Esophagus muscularis mucosa (tissue), 4 donors: ENCODE results near the gene SLC12A7. TPM values are rescaled to one million over a fixed set of nuclear protein-coding genes. Genes with fewer than 3 reads are reported as not detected.

Experiments used
- DNase-seq: peaks from one replicate; pipeline ENCODE4 v3.0.0-alpha.2; 2017; ENCODE audit errors: extremely low spot score
- H3K27ac ChIP-seq, 4 donors: fragments of 200-600 bp; sonication (generic); replicated peaks in 1 of 4; 1 replicate in 3 of 4; 2 replicates in 1 of 4; pipeline ENCODE4 v1.5.1; 2016 to 2019; ENCODE audit warnings: mild to moderate bottlenecking in 1 of 4
- H3K27me3 ChIP-seq, 4 donors: fragments of 200-600 bp; sonication (generic); one replicate each; pipeline versions ENCODE4 v1.5.1 to v1.6.0; 2016 to 2019
- H3K36me3 ChIP-seq, 4 donors: fragments of 200-600 bp; sonication (generic); one replicate each; pipeline ENCODE4 v1.5.1; 2016 to 2019
- H3K4me1 ChIP-seq, 4 donors: fragments of 200-600 bp; sonication (generic); one replicate each; pipeline ENCODE4 v1.5.1; 2016 to 2019
- H3K4me3 ChIP-seq, 4 donors: fragments of 200-600 bp; sonication (generic); 1 replicate in 2 of 4; 2 replicates in 2 of 4; pipeline ENCODE4 v1.5.1; 2016 to 2019; ENCODE audit warnings: mild to moderate bottlenecking in 4 of 4, moderate library complexity in 1 of 4
- H3K9me3 ChIP-seq, 4 donors: fragments of 200-600 bp; sonication (generic); 1 replicate in 3 of 4; 2 replicates in 1 of 4; pipeline ENCODE4 v1.5.1; 2016 to 2019
- EP300 ChIP-seq: sonication (generic); formaldehyde crosslinking; IDR thresholded peaks from one replicate; pipeline ENCODE4 v1.6.1; 2017; ENCODE audit warnings: antibody characterized with exemption
- POLR2A ChIP-seq: fragments of 450-650 bp; IDR thresholded peaks from one replicate; pipeline ENCODE4 v1.6.1; 2017; ENCODE audit warnings: antibody characterized with exemption, moderate library complexity, mild to moderate bottlenecking, low read depth
- POLR2AphosphoS5 ChIP-seq, 2 donors: sonication (generic); formaldehyde crosslinking; IDR thresholded peaks; one replicate each; pipeline ENCODE4 v1.6.1; 2017; ENCODE audit warnings: antibody characterized with exemption in 2 of 2
- WGBS: methylation state at CpG from one replicate; pipeline ENCODE4 v1.1.5; 2018; 5-methylcytosine and 5-hydroxymethylcytosine counted together
- intact Hi-C: fragments of 100-400 bp; cut with DNase I; formaldehyde crosslinking; loops from one replicate; pipeline ENCODE4 v1.15.1; 2023
- total RNA-seq, 4 donors: library from RNA; depleted of rRNA; stranded (reverse); fragments of >200 nt; gene quantifications; one replicate each; pipeline versions ENCODE4 v1.1.0 to v1.2.1, GENCODE V29; 2016
- TF ChIP-seq, protein P1 (sequence below), 3 experiments: fragments of 200-600 bp in 2 of 3; fragments of 450-650 bp in 1 of 3; sonication (generic) in 2 of 3; IDR thresholded peaks; one replicate each; pipeline ENCODE4 v1.5.1; 2017 to 2019; ENCODE audit warnings: antibody characterized with exemption in 3 of 3, mild to moderate bottlenecking in 2 of 3, moderate library complexity in 1 of 3

SLC12A7 gene
- total RNA-seq, 4 donors from 2014 or later, result 21.6 to 35.8 (median 25.4) TPM

DNA sequence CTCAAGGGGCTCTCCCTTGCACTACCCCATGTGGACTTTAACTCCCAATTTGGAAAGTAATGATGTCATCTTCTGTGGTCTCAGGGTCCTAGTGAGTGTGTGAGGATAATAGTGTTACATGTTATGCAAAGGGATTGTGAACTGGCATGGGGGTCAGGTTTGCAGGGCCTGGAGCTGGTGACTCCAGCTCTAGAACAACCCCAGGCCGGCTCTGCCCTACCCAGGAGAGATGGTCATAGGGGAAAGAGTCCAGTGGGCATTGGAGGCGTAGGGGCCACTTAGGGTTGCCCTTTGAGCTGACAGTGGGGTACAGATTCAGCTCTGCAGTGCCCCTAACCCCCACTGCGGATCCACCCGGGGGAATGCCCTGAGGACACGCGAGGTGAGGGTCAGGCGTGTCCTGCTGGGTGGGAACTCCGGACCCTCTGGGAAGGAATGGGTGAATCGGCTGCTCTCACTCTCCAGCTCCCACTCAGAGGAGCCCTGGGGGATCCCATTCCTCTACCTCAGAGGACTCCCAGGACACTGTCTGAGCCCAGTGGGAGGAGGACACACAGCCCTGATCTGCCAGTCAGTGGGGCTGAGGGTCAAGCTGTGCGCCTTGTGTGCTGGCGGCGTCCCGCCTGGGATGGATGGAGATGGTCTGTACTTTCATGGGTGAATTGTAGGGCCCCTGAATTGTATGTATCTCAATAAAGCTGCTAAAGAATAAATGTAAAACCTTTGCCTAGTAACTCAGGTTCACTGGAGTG lies 105.8 kb downstream of the SLC12A7 start:
- peaks cover 21 to 59% (median 54%) of the 10 kb centered on the region in 4 donors for H3K4me1 ChIP-seq
- no peak overlapping the region for H3K4me3 ChIP-seq
- WGBS, result 96% methylated on average over 12 of the region's 13 CpGs
- H3K9me3 ChIP-seq, result no peaks in the 10 kb centered on the region
- H3K27ac ChIP-seq, result no peak overlapping the region
- TF ChIP-seq POLR2A, result no peak
- TF ChIP-seq EP300, result no peak
- no peak for TF ChIP-seq POLR2AphosphoS5 (IDR thresholded peaks at IDR 0.05)
- TF ChIP-seq, protein P1, sequence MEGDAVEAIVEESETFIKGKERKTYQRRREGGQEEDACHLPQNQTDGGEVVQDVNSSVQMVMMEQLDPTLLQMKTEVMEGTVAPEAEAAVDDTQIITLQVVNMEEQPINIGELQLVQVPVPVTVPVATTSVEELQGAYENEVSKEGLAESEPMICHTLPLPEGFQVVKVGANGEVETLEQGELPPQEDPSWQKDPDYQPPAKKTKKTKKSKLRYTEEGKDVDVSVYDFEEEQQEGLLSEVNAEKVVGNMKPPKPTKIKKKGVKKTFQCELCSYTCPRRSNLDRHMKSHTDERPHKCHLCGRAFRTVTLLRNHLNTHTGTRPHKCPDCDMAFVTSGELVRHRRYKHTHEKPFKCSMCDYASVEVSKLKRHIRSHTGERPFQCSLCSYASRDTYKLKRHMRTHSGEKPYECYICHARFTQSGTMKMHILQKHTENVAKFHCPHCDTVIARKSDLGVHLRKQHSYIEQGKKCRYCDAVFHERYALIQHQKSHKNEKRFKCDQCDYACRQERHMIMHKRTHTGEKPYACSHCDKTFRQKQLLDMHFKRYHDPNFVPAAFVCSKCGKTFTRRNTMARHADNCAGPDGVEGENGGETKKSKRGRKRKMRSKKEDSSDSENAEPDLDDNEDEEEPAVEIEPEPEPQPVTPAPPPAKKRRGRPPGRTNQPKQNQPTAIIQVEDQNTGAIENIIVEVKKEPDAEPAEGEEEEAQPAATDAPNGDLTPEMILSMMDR (IDR thresholded peaks at IDR 0.05), result no peak
- intact Hi-C loops, result loop anchor here (5.0 to 10.0 kb wide), 2 partner anchors 84 to 109 kb away; partner anchors contain the start of gene SLC12A7
- H3K27me3 ChIP-seq, result peaks cover 0 to 59% (median 23%) of the 10 kb centered on the region in 4 donors
- no peaks in the 10 kb centered on the region for H3K36me3 ChIP-seq
- no peak for DNase-seq

GRCh38 chr5:1005249-1005851 lies 106.5 kb downstream of the SLC12A7 start:
- no peak for TF ChIP-seq POLR2AphosphoS5 (IDR thresholded peaks at IDR 0.05)
- TF ChIP-seq EP300, result no peak
- TF ChIP-seq POLR2A, result no peak
- TF ChIP-seq, protein P1 (IDR thresholded peaks at IDR 0.05), result no peak
- Histone ChIP-seq H3K9me3 (no peaks in the 10 kb centered on the region), H3K36me3 (no peaks in the 10 kb centered on the region), H3K27me3 (peaks cover 0 to 52% (median 19%) of the 10 kb centered on the region in 4 donors), H3K4me1 (peaks cover 21 to 53% (median 47%) of the 10 kb centered on the region in 4 donors), H3K4me3 (peak overlapping the region; percentile 69 to 73 (median 71)), H3K27ac (peak overlapping the region; percentile 71 to 79 (median 76))
- intact Hi-C loops, result loop anchor here (5.0 to 10.0 kb wide), 2 partner anchors 83 to 109 kb away; partner anchors contain the start of gene SLC12A7
- DNase-seq, result no peak
- 82% methylated on average over 11 of the region's 47 CpGs for WGBS

- DNase-seq, result no peak
- H3K27me3 ChIP-seq, result peaks cover 0 to 46% (median 13%) of the 10 kb centered on the region in 4 donors
- peaks cover 15 to 46% (median 41%) of the 10 kb centered on the region in 4 donors for H3K4me1 ChIP-seq
- H3K4me3 ChIP-seq, result peak overlapping the region; percentile 69 to 73 (median 71)
- intact Hi-C loops, result loop anchor here (5.0 to 10.0 kb wide), 2 partner anchors 82 to 110 kb away; partner anchors contain the start of gene SLC12A7
- 1% methylated on average over 12 of the region's 88 CpGs for WGBS
- peak overlapping the region; percentile 71 to 79 (median 76) for H3K27ac ChIP-seq
- no peak for TF ChIP-seq EP300
- peak; percentile 40 to 59 for TF ChIP-seq POLR2AphosphoS5 (IDR thresholded peaks at IDR 0.05)
- TF ChIP-seq, protein P1 (IDR thresholded peaks at IDR 0.05), result peak; percentile 34 to 46 (median 41)
- no peaks in the 10 kb centered on the region for H3K9me3 ChIP-seq
- H3K36me3 ChIP-seq, result no peaks in the 10 kb centered on the region
Measured at GRCh38 chr5:1004461-1005248, 107.2 kb downstream of the SLC12A7 start.

DNA sequence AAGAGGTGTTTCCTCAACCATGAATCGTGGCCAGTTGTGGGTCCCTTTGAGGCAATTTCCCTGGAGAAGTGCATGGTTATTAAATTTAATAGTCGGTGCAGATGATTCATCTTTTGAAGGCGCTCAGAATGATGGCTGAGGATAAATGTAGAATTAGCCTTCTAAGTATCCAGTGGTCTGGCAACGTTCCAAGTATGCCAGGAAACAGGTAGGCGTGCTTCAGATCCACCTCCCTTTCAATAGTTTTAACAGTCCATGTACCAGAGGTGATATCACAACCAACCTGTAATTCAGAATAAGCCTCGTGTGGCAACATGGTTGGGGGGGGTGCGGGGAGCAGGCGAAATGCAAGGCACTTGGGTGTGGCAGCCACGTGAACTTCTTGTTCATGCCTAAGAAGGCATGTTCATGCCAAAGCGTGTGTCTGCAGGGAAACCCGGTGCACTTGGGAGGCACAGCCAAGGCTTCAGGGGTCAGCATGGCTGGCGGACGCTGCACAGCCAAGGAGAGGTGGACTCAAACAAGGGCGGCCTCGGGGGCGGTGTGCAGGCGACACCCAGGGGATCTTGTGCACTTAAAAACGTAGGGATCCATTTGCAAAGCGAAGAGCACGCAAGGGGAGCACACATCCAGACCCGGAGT lies 108.4 kb downstream of the SLC12A7 start:
- DNase-seq, result no peak
- Histone ChIP-seq H3K9me3 (no peaks in the 10 kb centered on the region), H3K27me3 (peaks cover 0 to 34% (median 6%) of the 10 kb centered on the region in 4 donors), H3K36me3 (no peaks in the 10 kb centered on the region), H3K27ac (peak overlapping the region in 3 of 4 donors; percentile 75 to 79 (median 76)), H3K4me1 (peaks cover 7 to 39% (median 31%) of the 10 kb centered on the region in 4 donors), H3K4me3 (no peak overlapping the region)
- intact Hi-C loops, result loop anchor here (10.0 kb wide), 1 partner anchor 111 kb away; the partner anchor contains the start of gene SLC12A7
- TF ChIP-seq POLR2A (no peak), EP300 (no peak), POLR2AphosphoS5 (IDR thresholded peaks at IDR 0.05) (no peak)
- TF ChIP-seq, protein P1 (IDR thresholded peaks at IDR 0.05), result no peak
- WGBS, result 63% methylated on average over 9 of the region's 21 CpGs
